SK-N-SH (cell line): Measurements from ENCODE around the gene CYTH3. TPM values are rescaled to one million over a fixed set of nuclear protein-coding genes. Genes with fewer than 3 reads are reported as not detected.
A peak's percentile ranks its signal among the peaks of the same experiment; 100 is the strongest.

ENCODE experiments used
- CTCF ChIA-PET: fragments of 300-600, 350-600 bp; formaldehyde crosslinking; extraction: SDS; loops from one replicate; lab custom pipeline; 2021; lab: Yijun Ruan, JAX
- POLR2A ChIA-PET: fragments of 350-600 bp; sonication (Branson Sonifier 250); formaldehyde crosslinking; extraction: SDS; loops from one replicate; lab custom pipeline; 2020; ENCODE audit warnings: antibody characterized with exemption, inconsistent platforms; lab: Yijun Ruan, JAX
- DNase-seq: peaks from one replicate; pipeline ENCODE4 v3.0.0; 2012
- H2AFZ ChIP-seq: fragments of 200-600 bp; sonication (generic); 2 replicates; pipeline ENCODE4 v1.8.1; 2016; ENCODE audit warnings: antibody characterized with exemption, mild to moderate bottlenecking, low read depth
- H3F3A ChIP-seq: fragments of 200-600 bp; sonication (generic); replicated peaks from 2 replicates; pipeline ENCODE3; 2016; ENCODE audit warnings: antibody characterized with exemption, mild to moderate bottlenecking; ENCODE audit not compliant: insufficient read depth
- H3K27ac ChIP-seq, 2 experiments: fragments of 200-500 bp in 1 of 2; fragments of 200-600 bp in 1 of 2; sonication (Bioruptor generic) in 1 of 2; sonication (generic), shearing (Covaris generic) in 1 of 2; 2 replicates each; pipeline versions ENCODE4 v1.5.1 to v1.6.1; 2014 to 2016; ENCODE audit warnings: low read depth in 2 of 2, inconsistent platforms in 1 of 2, low read length in 1 of 2, mild to moderate bottlenecking in 1 of 2, mixed read lengths in 1 of 2
- H3K27me3 ChIP-seq: fragments of 200-600 bp; sonication (generic), shearing (Covaris generic); 2 replicates; pipeline ENCODE4 v1.6.1; 2016; ENCODE audit warnings: mixed run types; ENCODE audit not compliant: insufficient read depth
- H3K36me3 ChIP-seq, 2 experiments: fragments of 200-500 bp in 1 of 2; fragments of 200-600 bp in 1 of 2; sonication (Bioruptor generic) in 1 of 2; sonication (generic) in 1 of 2; replicated peaks in 1 of 2; 2 replicates each; pipeline versions ENCODE3 to v1.5.1; 2014 to 2016; ENCODE audit warnings: low read length in 1 of 2, mild to moderate bottlenecking in 1 of 2; ENCODE audit not compliant: insufficient read depth in 2 of 2, control insufficient read depth in 1 of 2
- H3K4me1 ChIP-seq, 2 experiments: fragments of 200-500 bp in 1 of 2; fragments of 200-600 bp in 1 of 2; sonication (Bioruptor generic) in 1 of 2; sonication (generic), shearing (Covaris generic) in 1 of 2; 2 replicates each; pipeline versions ENCODE4 v1.5.1 to v1.6.1; 2014 to 2016; ENCODE audit warnings: low read depth in 1 of 2, low read length in 1 of 2, mixed run types in 1 of 2; ENCODE audit not compliant: insufficient read depth in 2 of 2, control insufficient read depth in 1 of 2
- H3K4me2 ChIP-seq: fragments of 200-600 bp; sonication (generic), shearing (Covaris generic); 2 replicates; pipeline ENCODE4 v1.6.1; 2017; ENCODE audit warnings: mixed run types
- H3K4me3 ChIP-seq, 2 experiments: fragments of 200-500 bp in 1 of 2; fragments of 200-600 bp in 1 of 2; sonication (Bioruptor generic) in 1 of 2; sonication (generic), shearing (Covaris generic) in 1 of 2; 2 replicates each; pipeline versions ENCODE4 v1.5.1 to v1.8.1; 2014 to 2016; ENCODE audit warnings: low read depth in 2 of 2, inconsistent platforms in 1 of 2, low read length in 1 of 2, mild to moderate bottlenecking in 1 of 2, mixed read lengths in 1 of 2, moderate library complexity in 1 of 2
- H3K79me2 ChIP-seq: fragments of 200-600 bp; sonication (generic); 2 replicates; pipeline ENCODE4 v1.8.1; 2017; ENCODE audit warnings: mild to moderate bottlenecking; ENCODE audit not compliant: insufficient read depth
- H3K9ac ChIP-seq: fragments of 200-600 bp; sonication (generic); 2 replicates; pipeline ENCODE4 v1.6.1; 2017; ENCODE audit warnings: mixed run types
- H3K9me2 ChIP-seq: fragments of 200-600 bp; sonication (generic); 2 replicates; pipeline ENCODE4 v1.6.1; 2017; ENCODE audit warnings: mixed run types
- H3K9me3 ChIP-seq: fragments of 200-600 bp; sonication (generic); 2 replicates; pipeline ENCODE4 v1.6.1; 2017; ENCODE audit warnings: mixed run types, mild to moderate bottlenecking, moderate library complexity
- H4K20me1 ChIP-seq: fragments of 200-600 bp; sonication (generic); 2 replicates; pipeline ENCODE4 v1.6.1; 2017; ENCODE audit warnings: mild to moderate bottlenecking, mixed run types; ENCODE audit not compliant: insufficient read depth
- CHD2 ChIP-seq: fragments of 150-350 bp; IDR thresholded peaks from 2 replicates; pipeline ENCODE4 v1.6.1; 2018; ENCODE audit warnings: low read length; ENCODE audit not compliant: partially characterized antibody
- GABPA ChIP-seq: IDR thresholded peaks from 2 replicates; pipeline ENCODE4 v1.4.0; 2012; ENCODE audit warnings: low read depth, mild to moderate bottlenecking
- GATA2 ChIP-seq: sonication (generic); formaldehyde crosslinking; IDR thresholded peaks from 2 replicates; pipeline ENCODE4 v1.5.0; 2020; ENCODE audit warnings: mild to moderate bottlenecking, missing genetic modification reagents
- MEF2A ChIP-seq: IDR thresholded peaks from 2 replicates; pipeline ENCODE4 v1.4.0; 2012; ENCODE audit warnings: low read depth, borderline replicate concordance
- MXI1 ChIP-seq: IDR thresholded peaks from 2 replicates; pipeline ENCODE4 v1.6.1; 2012; ENCODE audit warnings: mild to moderate bottlenecking, low read depth, low read length, improper control_type of control experiment
- PBX3 ChIP-seq: IDR thresholded peaks from 2 replicates; pipeline ENCODE4; 2012
- RCOR1 ChIP-seq: fragments of 150-350 bp; IDR thresholded peaks from 2 replicates; pipeline ENCODE4 v1.6.1; 2017; ENCODE audit warnings: antibody characterized with exemption, low read length
- REST ChIP-seq: IDR thresholded peaks from 2 replicates; pipeline ENCODE4 v1.6.1; 2012; ENCODE audit warnings: mild to moderate bottlenecking, low read depth, low read length, moderate library complexity
- RXRA ChIP-seq: IDR thresholded peaks from 2 replicates; pipeline ENCODE4 v1.4.0; 2012; ENCODE audit warnings: low read depth, mild to moderate bottlenecking, borderline replicate concordance
- TCF12 ChIP-seq: IDR thresholded peaks from 2 replicates; pipeline ENCODE4 v1.4.0; 2012
- USF1 ChIP-seq: IDR thresholded peaks from 2 replicates; pipeline ENCODE4 v1.4.0; 2012; ENCODE audit warnings: low read depth, borderline replicate concordance
- USF2 ChIP-seq: fragments of 150-350 bp; IDR thresholded peaks from 2 replicates; pipeline ENCODE4 v1.6.1; 2017; ENCODE audit warnings: antibody characterized with exemption, low read length, low read depth, borderline replicate concordance
- YY1 ChIP-seq: IDR thresholded peaks from 2 replicates; pipeline ENCODE4 v1.4.0; 2012; ENCODE audit warnings: low read depth, mild to moderate bottlenecking
- WGBS: methylation state at CpG from one replicate; pipeline ENCODE4 v1.1.6; 2017; ENCODE audit warnings: low lambda C conversion rate; 5-methylcytosine and 5-hydroxymethylcytosine counted together
- polyA plus RNA-seq, 3 experiments: library from polyadenylated mRNA; depleted of rRNA; stranded (reverse); fragments of >200 nt; gene quantifications; 2 replicates each; pipeline ENCODE4 v1.2.3, GENCODE V29; 2012

CYTH3 gene
- polyA plus RNA-seq, 1 of the 3 experiments (the other 2 are of a cell fraction), result 55.1 TPM

GRCh38 chr7:6291531-6291930 lies 19.1 kb upstream of the CYTH3 start:
- Histone ChIP-seq H4K20me1 (no peaks in the 10 kb centered on the region), H3K4me1 (no peaks in the 10 kb centered on the region), H3K27me3 (no peaks in the 10 kb centered on the region), H3K27ac (no peak overlapping the region), H3K9me2 (no peaks in the 10 kb centered on the region), H3K4me2 (no peak overlapping the region), H3K9ac (no peak overlapping the region), H3K9me3 (no peaks in the 10 kb centered on the region), H3F3A (no peaks in the 10 kb centered on the region), H3K79me2 (no peaks in the 10 kb centered on the region), H2AFZ (no peak overlapping the region), H3K36me3 (no peaks in the 10 kb centered on the region), H3K4me3 (no peak overlapping the region)
- no peak for DNase-seq
- WGBS, result 93% methylated on average over 5 of the region's 5 CpGs
- no peak for TF ChIP-seq RCOR1
- ChIA-PET CTCF (no interaction called here), POLR2A (no interaction called here)

GRCh38 chr7:6290319-6290741 lies 17.9 kb upstream of the CYTH3 start:
- Histone ChIP-seq H3K4me3 (no peak overlapping the region), H3K36me3 (no peaks in the 10 kb centered on the region), H3K79me2 (no peaks in the 10 kb centered on the region), H3K9ac (no peak overlapping the region), H3K9me2 (no peaks in the 10 kb centered on the region), H3K9me3 (no peaks in the 10 kb centered on the region), H2AFZ (0 out of 2 replicates have a peak overlapping the region, but pooled peaks have one; percentile 14), H3K27me3 (no peaks in the 10 kb centered on the region)
- no peak for DNase-seq
- no peak for TF ChIP-seq RCOR1
- no peak for TF ChIP-seq RXRA
- no peak for TF ChIP-seq MXI1
- no peak for TF ChIP-seq PBX3
- no peak for TF ChIP-seq USF2
- TF ChIP-seq YY1, result no peak
- TF ChIP-seq GABPA, result no peak
- TF ChIP-seq MEF2A, result no peak
- TF ChIP-seq USF1, result no peak
- TF ChIP-seq REST, result no peak
- TF ChIP-seq CHD2, result no peak
- no peak for TF ChIP-seq TCF12
- TF ChIP-seq GATA2 (CRISPR knock-in tag), result no peak
- TF ChIP-seq, all 33 proteins: peak for 0
- Histone ChIP-seq H3F3A (no peaks in the 10 kb centered on the region), H3K4me1 (no peaks in the 10 kb centered on the region), H3K4me2 (no peak overlapping the region), H3K27ac (no peak overlapping the region), H4K20me1 (no peaks in the 10 kb centered on the region)
- ChIA-PET CTCF (interaction anchor here (1.2 kb wide), 1 partner anchor 10 kb away, joined by 3 read pairs; no protein-coding TSS in a partner anchor), POLR2A (no interaction called here)
- 71% methylated on average over 9 of the region's 9 CpGs for WGBS
